ENCODE data around the gene NRP2. TPM values are rescaled to one million over a fixed set of nuclear protein-coding genes. Genes with fewer than 3 reads are reported as not detected.

The NRP2 gene
- total and polyA plus RNA-seq, 11 donors = 2.0 to 57.5 (median 4.7) TPM

DNA sequence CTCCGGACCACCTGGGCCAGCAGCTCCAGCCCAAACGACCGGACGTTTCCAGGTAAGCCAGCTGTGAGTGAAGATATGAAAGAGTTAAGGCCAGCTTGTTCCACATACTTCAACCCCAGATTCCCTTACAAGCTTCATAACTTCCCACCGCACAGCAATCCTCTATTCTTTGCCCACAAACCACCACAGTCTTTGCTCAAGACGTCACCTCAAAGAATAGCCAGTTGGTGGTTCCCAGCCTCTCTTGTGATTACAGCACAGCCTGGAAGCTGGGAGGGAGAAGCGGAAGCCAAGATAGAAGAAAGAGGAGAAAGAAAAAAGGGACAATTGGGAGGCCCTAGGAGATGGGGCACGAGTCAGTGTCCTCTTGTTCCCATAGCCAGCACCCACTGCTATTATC lies 70.6 kb downstream of the NRP2 start:
- H3K4me1 ChIP-seq = peaks cover 0 to 42% (median under 1%) of the 10 kb centered on the region in 12 donors
- ATAC-seq = no peak

DNA sequence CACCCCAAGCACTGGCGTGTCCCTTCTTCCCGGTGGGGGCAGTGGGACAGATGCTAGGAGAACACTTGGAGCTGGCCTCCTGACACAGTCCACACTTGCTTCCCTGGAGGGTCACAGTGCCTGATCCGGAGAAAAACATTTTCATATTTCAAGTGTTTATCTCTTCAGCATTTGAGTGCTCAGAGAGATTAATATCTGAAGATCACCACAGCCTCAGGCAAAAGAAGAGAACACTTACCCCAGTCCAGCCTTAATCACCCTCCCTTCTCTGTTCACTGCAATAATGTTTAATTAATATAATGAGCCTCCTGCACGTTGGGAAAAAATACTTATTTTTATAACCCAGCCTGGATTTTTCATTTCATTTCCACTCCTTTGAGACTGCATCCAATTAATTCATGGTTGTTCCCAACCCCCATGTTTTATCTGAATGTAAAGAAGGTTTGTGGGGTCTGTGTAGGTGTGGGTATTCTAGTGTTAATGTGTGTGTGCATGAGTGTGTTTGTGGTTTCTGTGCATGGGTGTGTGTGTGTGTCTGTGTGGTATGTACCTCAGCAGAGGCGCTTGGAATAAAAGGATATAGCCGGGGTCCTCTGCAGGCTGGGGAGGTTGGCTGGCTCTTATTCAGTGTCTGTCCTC lies 72.1 kb downstream of the NRP2 start:
- intact Hi-C loops (cut with DNase I) = no loop called here
- no peak for DNase-seq
- H3K27me3 ChIP-seq = no peaks in the 10 kb centered on the region
- H3K36me3 ChIP-seq = peaks cover 0 to 41% (median 5%) of the 10 kb centered on the region in 9 donors
- H3K4me3 ChIP-seq = no peak overlapping the region
- 72 to 90% (median 80%) methylated on average over 6 of the region's 6 CpGs for WGBS, 4 donors
- H3K27ac ChIP-seq = peak overlapping the region in 5 of 12 donors; percentile 51 to 82 (median 70)
- no peak for ATAC-seq
- H3K4me1 ChIP-seq = peaks cover 0 to 54% (median 12%) of the 10 kb centered on the region in 12 donors
- H3K9me3 ChIP-seq = no peaks in the 10 kb centered on the region
- no peak for TF ChIP-seq POLR2A (IDR thresholded peaks at IDR 0.05)
- TF ChIP-seq, protein P1, sequence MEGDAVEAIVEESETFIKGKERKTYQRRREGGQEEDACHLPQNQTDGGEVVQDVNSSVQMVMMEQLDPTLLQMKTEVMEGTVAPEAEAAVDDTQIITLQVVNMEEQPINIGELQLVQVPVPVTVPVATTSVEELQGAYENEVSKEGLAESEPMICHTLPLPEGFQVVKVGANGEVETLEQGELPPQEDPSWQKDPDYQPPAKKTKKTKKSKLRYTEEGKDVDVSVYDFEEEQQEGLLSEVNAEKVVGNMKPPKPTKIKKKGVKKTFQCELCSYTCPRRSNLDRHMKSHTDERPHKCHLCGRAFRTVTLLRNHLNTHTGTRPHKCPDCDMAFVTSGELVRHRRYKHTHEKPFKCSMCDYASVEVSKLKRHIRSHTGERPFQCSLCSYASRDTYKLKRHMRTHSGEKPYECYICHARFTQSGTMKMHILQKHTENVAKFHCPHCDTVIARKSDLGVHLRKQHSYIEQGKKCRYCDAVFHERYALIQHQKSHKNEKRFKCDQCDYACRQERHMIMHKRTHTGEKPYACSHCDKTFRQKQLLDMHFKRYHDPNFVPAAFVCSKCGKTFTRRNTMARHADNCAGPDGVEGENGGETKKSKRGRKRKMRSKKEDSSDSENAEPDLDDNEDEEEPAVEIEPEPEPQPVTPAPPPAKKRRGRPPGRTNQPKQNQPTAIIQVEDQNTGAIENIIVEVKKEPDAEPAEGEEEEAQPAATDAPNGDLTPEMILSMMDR (IDR thresholded peaks at IDR 0.05) = no peak

More for the DNA sequence above, 70.6 kb downstream of the NRP2 start:
- WGBS, 4 donors = 91 to 99% (median 95%) methylated on average over 8 of the region's 8 CpGs
- H3K27ac ChIP-seq = peak overlapping the region in 1 of 12 donors; percentile 75
- H3K36me3 ChIP-seq = peaks cover 0 to 47% (median 5%) of the 10 kb centered on the region in 9 donors
- H3K27me3 ChIP-seq = no peaks in the 10 kb centered on the region
- no peaks in the 10 kb centered on the region for H3K9me3 ChIP-seq
- no peak for DNase-seq
- no peak for TF ChIP-seq POLR2A (IDR thresholded peaks at IDR 0.05)
- TF ChIP-seq, protein P1 (IDR thresholded peaks at IDR 0.05) = no peak
- no peak overlapping the region for H3K4me3 ChIP-seq
- intact Hi-C loops (cut with DNase I) = no loop called here

DNA sequence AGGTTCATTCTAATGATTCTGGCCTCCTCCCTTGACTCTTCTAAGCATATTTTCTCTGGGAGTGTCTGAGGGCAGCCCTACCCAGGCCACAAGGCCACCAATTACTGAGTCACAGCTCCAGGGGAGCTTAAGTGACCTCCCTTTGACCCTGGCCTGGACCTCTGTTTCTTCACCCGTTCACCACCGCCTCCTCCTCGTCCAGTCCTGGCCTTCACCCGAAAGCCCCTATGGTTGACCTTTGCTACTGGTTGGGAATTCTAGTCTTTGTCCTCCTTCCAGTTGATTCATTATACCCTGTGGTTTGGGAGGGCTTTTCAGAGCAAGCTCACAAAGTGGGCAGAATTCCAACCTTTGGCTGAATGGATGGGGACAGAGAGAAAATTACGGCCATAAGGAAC lies 72.6 kb downstream of the NRP2 start:
- Histone ChIP-seq H3K4me1 (peaks cover 0 to 54% (median 12%) of the 10 kb centered on the region in 12 donors), H3K4me3 (no peak overlapping the region), H3K9me3 (no peaks in the 10 kb centered on the region), H3K27me3 (no peaks in the 10 kb centered on the region), H3K36me3 (peaks cover 0 to 37% (median 2%) of the 10 kb centered on the region in 9 donors), H3K27ac (peak overlapping the region in 8 of 12 donors; percentile 10 to 82 (median 58))
- TF ChIP-seq, protein P1 (IDR thresholded peaks at IDR 0.05) = no peak
- TF ChIP-seq POLR2A (IDR thresholded peaks at IDR 0.05) = no peak
- 58 to 73% (median 65%) methylated on average over 5 of the region's 5 CpGs for WGBS, 4 donors
- intact Hi-C loops (cut with DNase I) = loop anchor here in 4 of 10 donors (5.0 kb wide), 2 partner anchors 48 to 68 kb away; no protein-coding TSS in a partner anchor
- ATAC-seq = peak in 2 of 4 donors; percentile 10 to 44
- DNase-seq = no peak

DNA sequence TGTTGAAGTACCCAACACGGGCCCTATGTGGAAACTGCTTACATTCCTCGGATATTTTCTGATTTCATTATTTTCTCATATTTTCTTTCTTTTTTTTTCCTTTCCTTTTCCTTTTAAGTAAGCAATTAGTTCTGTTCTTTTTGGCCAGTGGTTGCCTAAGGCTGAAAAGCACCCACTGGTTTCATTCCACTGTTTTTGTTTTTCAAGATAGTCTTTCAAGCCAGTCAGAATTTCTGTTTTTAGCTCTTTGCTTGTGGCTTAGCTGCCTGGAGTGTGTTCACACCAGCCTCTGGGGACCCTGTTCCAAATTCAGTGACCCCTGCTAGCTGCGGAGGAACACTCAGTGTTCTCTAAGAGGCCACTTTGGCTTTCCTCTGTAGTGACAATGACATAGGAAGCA lies 73.6 kb downstream of the NRP2 start:
- Histone ChIP-seq H3K36me3 (peaks cover 0 to 31% (median 2%) of the 10 kb centered on the region in 9 donors), H3K9me3 (no peaks in the 10 kb centered on the region), H3K27ac (peak overlapping the region in 9 of 12 donors; percentile 18 to 82 (median 52)), H3K27me3 (no peaks in the 10 kb centered on the region), H3K4me1 (peaks cover 0 to 54% (median 12%) of the 10 kb centered on the region in 12 donors), H3K4me3 (no peak overlapping the region)
- ATAC-seq = peak in 3 of 4 donors; percentile 15 to 47 (median 38)
- peak in 3 of 5 donors; percentile 26 to 44 (median 37) for DNase-seq
- intact Hi-C loops (cut with DNase I) = loop anchor here in 4 of 10 donors (5.0 kb wide), 2 partner anchors 49 to 69 kb away; no protein-coding TSS in a partner anchor
- 59 to 73% (median 69%) methylated on average over 3 of the region's 3 CpGs for WGBS, 4 donors
- TF ChIP-seq, protein P1 (IDR thresholded peaks at IDR 0.05) = no peak
- no peak for TF ChIP-seq POLR2A (IDR thresholded peaks at IDR 0.05)
